ENCODE results near the gene KIF13A. TPM values are rescaled to one million over a fixed set of nuclear protein-coding genes. Genes with fewer than 3 reads are reported as not detected.

KIF13A gene
- total RNA-seq, 4 donors from 2014 or later: 36.3 to 47.5 (median 38.1) TPM

DNA sequence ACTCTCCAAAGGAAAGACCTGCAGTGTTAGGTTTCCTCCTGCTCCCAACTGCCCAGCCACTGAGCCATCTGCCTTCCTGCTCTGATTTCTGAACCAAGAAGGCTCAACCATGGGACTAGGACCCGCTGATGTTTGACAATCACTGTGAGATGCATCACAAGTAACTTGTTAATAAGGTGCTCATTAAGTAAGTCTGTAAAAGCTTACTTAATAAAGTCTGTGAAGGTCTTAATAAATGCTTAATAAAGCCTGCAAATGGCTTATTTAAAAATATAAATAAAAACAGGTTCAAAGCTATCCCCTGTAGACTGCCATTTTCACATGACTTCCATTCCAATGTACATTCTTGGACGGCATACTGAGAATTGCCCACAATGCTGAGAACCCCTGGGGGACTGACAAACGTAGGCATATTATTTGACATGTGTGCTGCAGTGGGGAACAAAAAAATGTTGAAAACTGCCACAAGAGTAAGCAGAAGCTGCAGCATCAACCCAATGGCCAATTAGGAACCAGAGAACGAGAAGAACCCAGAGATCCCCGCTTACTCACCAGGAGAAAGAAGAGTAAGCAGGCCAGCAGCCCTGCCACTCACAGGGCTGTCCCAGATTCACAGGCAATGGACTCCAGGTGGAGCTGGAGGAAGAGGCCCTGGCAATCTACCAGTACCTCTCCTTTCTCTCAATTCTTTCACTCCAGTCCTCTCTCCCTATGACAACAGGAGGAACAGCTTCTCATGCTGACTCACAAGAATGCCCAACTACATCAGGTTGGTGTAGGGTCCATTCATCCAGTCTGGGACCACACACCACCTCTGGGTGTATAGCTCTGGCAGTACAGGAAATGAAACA, 19.5 kb downstream of the KIF13A start:
- Histone ChIP-seq H3K4me3 (no peak overlapping the region), H3K27ac (peak overlapping the region in 2 of 4 donors; percentile 6 to 9), H3K36me3 (no peaks in the 10 kb centered on the region), H3K27me3 (no peaks in the 10 kb centered on the region), H3K4me1 (peaks cover 3 to 41% (median 17%) of the 10 kb centered on the region in 4 donors), H3K9me3 (no peaks in the 10 kb centered on the region)
- intact Hi-C loops (cut with DNase I; ENCODE audit: low total_unique reads): no loop called here
- WGBS, 2 donors (ENCODE audit: low coverage in 1 of 2): 62 to 84% methylated on average over 2 to 5 of the region's 5 CpGs
- no peak for DNase-seq
- TF ChIP-seq POLR2A (IDR thresholded peaks at IDR 0.05) (no peak), EP300 (IDR thresholded peaks at IDR 0.05; ENCODE audit: low read depth) (no peak), POLR2AphosphoS5 (IDR thresholded peaks at IDR 0.05) (no peak)
- TF ChIP-seq, protein P1, sequence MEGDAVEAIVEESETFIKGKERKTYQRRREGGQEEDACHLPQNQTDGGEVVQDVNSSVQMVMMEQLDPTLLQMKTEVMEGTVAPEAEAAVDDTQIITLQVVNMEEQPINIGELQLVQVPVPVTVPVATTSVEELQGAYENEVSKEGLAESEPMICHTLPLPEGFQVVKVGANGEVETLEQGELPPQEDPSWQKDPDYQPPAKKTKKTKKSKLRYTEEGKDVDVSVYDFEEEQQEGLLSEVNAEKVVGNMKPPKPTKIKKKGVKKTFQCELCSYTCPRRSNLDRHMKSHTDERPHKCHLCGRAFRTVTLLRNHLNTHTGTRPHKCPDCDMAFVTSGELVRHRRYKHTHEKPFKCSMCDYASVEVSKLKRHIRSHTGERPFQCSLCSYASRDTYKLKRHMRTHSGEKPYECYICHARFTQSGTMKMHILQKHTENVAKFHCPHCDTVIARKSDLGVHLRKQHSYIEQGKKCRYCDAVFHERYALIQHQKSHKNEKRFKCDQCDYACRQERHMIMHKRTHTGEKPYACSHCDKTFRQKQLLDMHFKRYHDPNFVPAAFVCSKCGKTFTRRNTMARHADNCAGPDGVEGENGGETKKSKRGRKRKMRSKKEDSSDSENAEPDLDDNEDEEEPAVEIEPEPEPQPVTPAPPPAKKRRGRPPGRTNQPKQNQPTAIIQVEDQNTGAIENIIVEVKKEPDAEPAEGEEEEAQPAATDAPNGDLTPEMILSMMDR (IDR thresholded peaks at IDR 0.05): no peak
- in situ Hi-C loops (cut with MboI; ENCODE audit: low pct_ligation_motif_present in 1 of 4, low pct_unique_long_range_greater_than_20kb in 1 of 4, low sequenced_read_pairs in 3 of 4): no loop called here

DNA sequence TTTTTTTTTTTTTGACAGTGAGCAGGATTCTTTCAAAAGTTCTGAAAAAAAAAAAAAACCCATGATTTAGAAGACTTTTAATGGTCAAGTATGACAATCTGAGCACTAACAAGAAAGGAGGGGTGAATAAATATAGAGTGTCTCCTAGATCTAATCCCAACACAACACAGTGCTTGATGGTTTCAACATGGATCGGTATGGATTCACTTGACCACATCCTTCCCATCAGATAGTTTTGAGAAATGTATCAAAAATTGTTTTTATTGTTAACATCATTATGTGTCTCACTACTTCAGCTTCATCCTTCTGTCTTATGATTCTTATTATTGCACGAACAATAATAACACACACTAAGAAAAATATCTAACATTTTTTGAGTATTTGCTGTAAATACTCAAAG, 21.0 kb downstream of the KIF13A start:
- WGBS, 2 donors (ENCODE audit: low coverage in 1 of 2): 81 to 83% methylated on average over 2 of the region's 2 CpGs

DNA sequence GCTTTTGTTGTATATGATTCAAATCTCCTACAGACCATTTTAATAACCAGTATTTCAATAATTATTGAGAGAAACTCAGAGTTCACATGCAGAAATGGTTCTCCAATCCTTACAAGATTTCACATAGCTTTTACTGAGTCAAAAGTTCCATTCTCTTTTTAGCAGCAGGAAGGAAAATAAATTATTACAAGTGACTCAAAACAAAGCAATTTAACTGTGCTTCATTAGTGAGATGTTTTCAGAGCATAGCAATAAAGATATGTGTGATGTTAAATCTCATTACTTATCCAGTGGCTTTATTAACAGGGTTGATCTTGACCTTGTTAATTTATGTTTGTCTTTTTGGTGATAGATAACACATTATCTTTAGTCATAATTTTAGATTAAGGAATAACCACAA, 22.0 kb downstream of the KIF13A start:
- peak overlapping the region; percentile 21 to 70 (median 48) for H3K27ac ChIP-seq
- H3K9me3 ChIP-seq: no peaks in the 10 kb centered on the region
- H3K36me3 ChIP-seq: no peaks in the 10 kb centered on the region
- peak; percentile 14 to 57 (median 38) for TF ChIP-seq POLR2AphosphoS5 (IDR thresholded peaks at IDR 0.05)
- TF ChIP-seq POLR2A (IDR thresholded peaks at IDR 0.05): no peak
- no peaks in the 10 kb centered on the region for H3K27me3 ChIP-seq
- H3K4me3 ChIP-seq: no peak overlapping the region
- intact Hi-C loops (cut with DNase I; ENCODE audit: low total_unique reads) (no loop called here), in situ Hi-C loops (cut with MboI; ENCODE audit: low pct_ligation_motif_present in 1 of 4, low pct_unique_long_range_greater_than_20kb in 1 of 4, low sequenced_read_pairs in 3 of 4) (no loop called here)
- H3K4me1 ChIP-seq: peaks cover 6 to 37% (median 12%) of the 10 kb centered on the region in 4 donors
- DNase-seq: no peak

More for the DNA sequence above, 21.0 kb downstream of the KIF13A start:
- in situ Hi-C loops (cut with MboI; ENCODE audit: low pct_ligation_motif_present in 1 of 4, low pct_unique_long_range_greater_than_20kb in 1 of 4, low sequenced_read_pairs in 3 of 4): no loop called here
- H3K27me3 ChIP-seq: no peaks in the 10 kb centered on the region
- H3K4me3 ChIP-seq: no peak overlapping the region
- peaks cover 6 to 39% (median 13%) of the 10 kb centered on the region in 4 donors for H3K4me1 ChIP-seq
- H3K36me3 ChIP-seq: no peaks in the 10 kb centered on the region
- intact Hi-C loops (cut with DNase I; ENCODE audit: low total_unique reads): no loop called here
- DNase-seq: no peak
- H3K27ac ChIP-seq: peak overlapping the region in 3 of 4 donors; percentile 9 to 53 (median 44)
- TF ChIP-seq, protein P1 (IDR thresholded peaks at IDR 0.05): no peak
- TF ChIP-seq POLR2A (IDR thresholded peaks at IDR 0.05) (no peak), EP300 (IDR thresholded peaks at IDR 0.05; ENCODE audit: low read depth) (no peak), POLR2AphosphoS5 (IDR thresholded peaks at IDR 0.05) (no peak)
- H3K9me3 ChIP-seq: no peaks in the 10 kb centered on the region

DNA sequence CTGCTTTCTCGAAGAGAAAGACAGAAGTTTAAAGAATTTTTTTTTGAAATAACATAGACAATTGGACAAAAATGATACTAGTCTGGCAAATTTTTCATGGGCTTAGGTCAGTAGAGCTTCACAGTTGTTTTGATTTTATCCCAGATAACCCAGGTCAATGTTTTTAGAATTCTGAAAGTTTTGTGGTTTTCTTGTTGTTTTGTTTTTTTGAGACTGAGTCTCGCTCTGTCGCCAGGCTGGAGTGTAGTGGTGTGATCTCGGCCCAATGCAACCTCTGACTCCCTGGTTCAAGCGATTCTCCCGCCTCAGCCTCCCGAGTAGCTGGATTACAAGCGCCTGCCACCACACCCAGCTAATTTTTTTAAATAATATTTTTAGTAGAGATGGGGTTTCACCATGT, 22.8 kb downstream of the KIF13A start:
- Histone ChIP-seq H3K4me1 (peaks cover 6 to 37% (median 12%) of the 10 kb centered on the region in 4 donors), H3K4me3 (no peak overlapping the region), H3K36me3 (no peaks in the 10 kb centered on the region), H3K27me3 (no peaks in the 10 kb centered on the region), H3K9me3 (no peaks in the 10 kb centered on the region), H3K27ac (peak overlapping the region; percentile 21 to 70 (median 46))
- intact Hi-C loops (cut with DNase I; ENCODE audit: low total_unique reads) (no loop called here), in situ Hi-C loops (cut with MboI; ENCODE audit: low pct_ligation_motif_present in 1 of 4, low pct_unique_long_range_greater_than_20kb in 1 of 4, low sequenced_read_pairs in 3 of 4) (no loop called here)
- WGBS, 2 donors (ENCODE audit: low coverage in 1 of 2): 87 to 94% methylated on average over 8 of the region's 8 CpGs
- DNase-seq: no peak
- no peak for TF ChIP-seq POLR2A (IDR thresholded peaks at IDR 0.05)
- TF ChIP-seq EP300 (IDR thresholded peaks at IDR 0.05; ENCODE audit: low read depth): no peak
- TF ChIP-seq POLR2AphosphoS5 (IDR thresholded peaks at IDR 0.05): no peak
- TF ChIP-seq, protein P1 (IDR thresholded peaks at IDR 0.05): no peak
